Endothelial cell of umbilical vein (primary cell): ENCODE measurements around the gene DBP. TPM values are rescaled to one million over a fixed set of nuclear protein-coding genes. Genes with fewer than 3 reads are reported as not detected.
A peak's percentile ranks its signal among the peaks of the same experiment; 100 is the strongest.

Experiments
- BruUV-seq: library from RNA; stranded (reverse); fragments of 400-500 nt; replicated peaks from 2 replicates; lab custom pipeline; 2021; lab: Mats Ljungman, UMichigan
- CTCF ChIA-PET: fragments of 300-600, 350-600 bp; sonication (Branson Sonifier 250); formaldehyde crosslinking; loops from one replicate; lab custom pipeline; 2021; ENCODE audit warnings: antibody characterized with exemption, inconsistent platforms; lab: Charles Lee
- POLR2A ChIA-PET: fragments of 300-600, 350-600 bp; sonication (Branson Sonifier 250); formaldehyde crosslinking; loops from one replicate; lab custom pipeline; 2021; ENCODE audit warnings: antibody characterized with exemption, inconsistent platforms; lab: Charles Lee
- DNase-seq: peaks from one replicate; pipeline ENCODE4 v3.0.0-alpha.2; 2011; ENCODE audit warnings: low read depth, low spot score
- FAIRE-seq: peaks from 2 replicates; lab custom pipeline; 2011; peaks lifted over from hg19 to GRCh38; lab: Jason Lieb, UNC
- H2AFZ ChIP-seq: 2 replicates; pipeline ENCODE4 v1.6.0; 2012; ENCODE audit warnings: low read depth, low read length, control low read depth, inconsistent platforms
- H3K27ac ChIP-seq: 2 replicates; pipeline ENCODE4 v1.5.1; 2011; ENCODE audit warnings: low read depth, mild to moderate bottlenecking, control low read depth, low read length, moderate library complexity; ENCODE audit not compliant: insufficient read depth
- H3K27me3 ChIP-seq, 2 experiments: 2 replicates each; pipeline versions ENCODE4 v1.6.0 to v1.6.1; 2011; ENCODE audit warnings: low read length in 2 of 2, mixed read lengths in 1 of 2; ENCODE audit not compliant: control insufficient read depth in 2 of 2, insufficient read depth in 2 of 2
- H3K36me3 ChIP-seq, 2 experiments: 2 replicates in 1 of 2; 3 replicates in 1 of 2; pipeline ENCODE4 v1.5.1; 2011; ENCODE audit warnings: low read length in 2 of 2, mild to moderate bottlenecking in 1 of 2, moderate library complexity in 1 of 2; ENCODE audit not compliant: control insufficient read depth in 2 of 2, insufficient read depth in 2 of 2; ENCODE audit errors: extremely low read depth in 1 of 2
- H3K4me1 ChIP-seq: 3 replicates; pipeline ENCODE4 v1.5.1; 2011; ENCODE audit warnings: mild to moderate bottlenecking, low read length; ENCODE audit not compliant: control insufficient read depth, insufficient read depth; ENCODE audit errors: extremely low read depth
- H3K4me2 ChIP-seq: 2 replicates; pipeline ENCODE4 v1.6.1; 2011; ENCODE audit warnings: low read length, control low read depth, mixed read lengths; ENCODE audit not compliant: insufficient read depth
- H3K4me3 ChIP-seq, 3 experiments: fragments of 200-600 bp in 1 of 3; sonication (generic), shearing (Covaris generic) in 1 of 3; replicated peaks in 1 of 3; 2 replicates each; pipeline ENCODE4 v1.5.1; 2011 to 2016; ENCODE audit warnings: control low read depth in 3 of 3, low read length in 3 of 3, mild to moderate bottlenecking in 2 of 3, inconsistent platforms in 1 of 3, low read depth in 1 of 3, moderate library complexity in 1 of 3; ENCODE audit not compliant: insufficient read depth in 1 of 3
- H3K79me2 ChIP-seq: 2 replicates; pipeline ENCODE4 v1.6.0; 2012; ENCODE audit warnings: low read length, inconsistent platforms; ENCODE audit not compliant: control insufficient read depth, insufficient read depth
- H3K9ac ChIP-seq: replicated peaks from 2 replicates; pipeline ENCODE3; 2011; ENCODE audit warnings: low read length, control low read depth; ENCODE audit not compliant: insufficient read depth; ENCODE audit errors: extremely low read depth
- H3K9me1 ChIP-seq: replicated peaks from 3 replicates; pipeline ENCODE4 v1.6.0; 2011; ENCODE audit warnings: mild to moderate bottlenecking, low read length; ENCODE audit not compliant: control insufficient read depth, insufficient read depth; ENCODE audit errors: extremely low read depth
- H3K9me3 ChIP-seq: replicated peaks from 2 replicates; pipeline ENCODE4 v1.5.1; 2012; ENCODE audit warnings: low read length, inconsistent platforms; ENCODE audit not compliant: control insufficient read depth, insufficient read depth
- H4K20me1 ChIP-seq: replicated peaks from 2 replicates; pipeline ENCODE3; 2011; ENCODE audit warnings: mild to moderate bottlenecking, low read length; ENCODE audit not compliant: control insufficient read depth, insufficient read depth; ENCODE audit errors: extremely low read depth
- CTCF ChIP-seq, 2 donors: IDR thresholded peaks; 1 replicate in 1 of 2; 2 replicates in 1 of 2; pipeline ENCODE4 v1.5.1; 2011; ENCODE audit warnings: low read length in 2 of 2, mild to moderate bottlenecking in 2 of 2, moderate library complexity in 2 of 2, control low read depth in 1 of 2, inconsistent platforms in 1 of 2, low read depth in 1 of 2; ENCODE audit not compliant: insufficient read depth in 1 of 2; ENCODE audit errors: extremely low read depth in 1 of 2
- EZH2 ChIP-seq: IDR thresholded peaks from 2 replicates; pipeline ENCODE4 v1.6.1; 2012; ENCODE audit warnings: borderline replicate concordance, low read depth, mild to moderate bottlenecking, moderate library complexity, low read length, inconsistent platforms; ENCODE audit not compliant: severe bottlenecking
- FOS ChIP-seq: IDR thresholded peaks from 2 replicates; pipeline ENCODE4 v1.6.1; 2011; ENCODE audit warnings: mild to moderate bottlenecking, low read length, moderate library complexity, borderline replicate concordance; ENCODE audit not compliant: insufficient read depth
- GATA2 ChIP-seq: IDR thresholded peaks from 2 replicates; pipeline ENCODE4 v1.7.0; 2011; ENCODE audit warnings: low read depth, mild to moderate bottlenecking, moderate library complexity, mixed read lengths, low read length; ENCODE audit not compliant: insufficient read length, insufficient read depth
- JUN ChIP-seq: IDR thresholded peaks from 2 replicates; pipeline ENCODE4 v1.6.1; 2011; ENCODE audit warnings: borderline replicate concordance, low read depth; ENCODE audit not compliant: insufficient read length, insufficient read depth
- MYC ChIP-seq: IDR thresholded peaks from one replicate; pipeline ENCODE4 v1.6.1; 2011; ENCODE audit warnings: mild to moderate bottlenecking, low read depth, low read length
- POLR2A ChIP-seq: IDR thresholded peaks from 2 replicates; pipeline ENCODE4 v1.6.1; 2012; ENCODE audit warnings: low read depth, mild to moderate bottlenecking, control low read depth, low read length
- POLR2AphosphoS5 ChIP-seq: IDR thresholded peaks from 2 replicates; pipeline ENCODE4 v1.6.1; 2012; ENCODE audit warnings: low read depth, mild to moderate bottlenecking, control low read depth, low read length, moderate library complexity; ENCODE audit not compliant: insufficient read depth
- dilution Hi-C: fragments of 300-500 bp; cut with MboI; formaldehyde crosslinking; loops from one replicate; pipeline ENCODE4 v1.15.0; 2019; ENCODE audit warnings: low sequenced_read_pairs; ENCODE audit not compliant: extremely low pct_ligation_motif_present
- intact Hi-C: fragments of 100-400 bp; cut with micrococcal nuclease; formaldehyde crosslinking; loops from one replicate; pipeline ENCODE4 v1.10.0; 2022
- polyA plus RNA-seq, 4 experiments: library from polyadenylated mRNA; depleted of rRNA in 3 of 4; stranded (reverse) in 3 of 4; unstranded in 1 of 4; fragments of >200 nt; gene quantifications; 2 replicates each; pipeline versions ENCODE4 v1.2.1 to v1.2.3, GENCODE V29; 2011 to 2012; ENCODE audit warnings: missing spikeins in 1 of 4
- total RNA-seq: library from RNA; stranded (reverse); gene quantifications from 2 replicates; pipeline ENCODE4 v1.2.3, GENCODE V29; 2021
- TF ChIP-seq, protein P1 (sequence below): IDR thresholded peaks from 2 replicates; pipeline ENCODE4 v1.6.1; 2011; ENCODE audit not compliant: insufficient read depth, insufficient read length

The DBP gene
- total and polyA plus RNA-seq, 2 donors (not counting 3 experiments of a cell fraction or from before 2014, with no cell fraction given) = 1.5 to 1.8 TPM

- Histone ChIP-seq H3K4me2 (peak overlapping the region; percentile 26), H3K36me3 (no peaks in the 10 kb centered on the region), H3K4me1 (peaks cover 39% of the 10 kb centered on the region), H3K9ac (no peak overlapping the region), H3K27ac (no peak overlapping the region), H3K79me2 (no peaks in the 10 kb centered on the region), H3K4me3 (no peak overlapping the region), H3K27me3 (peaks cover 3 to 11% of the 10 kb centered on the region in 2 experiments), H4K20me1 (no peaks in the 10 kb centered on the region), H3K9me3 (no peaks in the 10 kb centered on the region), H3K9me1 (no peaks in the 10 kb centered on the region), H2AFZ (peak overlapping the region; percentile 36)
- dilution Hi-C loops = no loop called here
- no TSS peak for BruUV-seq
- FAIRE-seq = peak; percentile 98
- CTCF ChIA-PET = interaction anchor here (1.0 kb wide), 1 partner anchor 11 kb away, joined by 3 read pairs; the partner anchor contains the start of gene CA11
- DNase-seq = peak; percentile 92
- POLR2A ChIA-PET = interaction anchor here (0.9 kb wide), 1 partner anchor 16 kb away, joined by 4 read pairs; the partner anchor contains the start of genes RPL18 and SPHK2
- intact Hi-C loops = loop anchor here (5.0 to 10.0 kb wide), 2 partner anchors 338 to 360 kb away; partner anchors contain the start of genes GYS1 and RUVBL2
- no peak for TF ChIP-seq EZH2
- TF ChIP-seq POLR2AphosphoS5 = peak; percentile 27
- peak; percentile 26 for TF ChIP-seq POLR2A
- TF ChIP-seq, protein P1, sequence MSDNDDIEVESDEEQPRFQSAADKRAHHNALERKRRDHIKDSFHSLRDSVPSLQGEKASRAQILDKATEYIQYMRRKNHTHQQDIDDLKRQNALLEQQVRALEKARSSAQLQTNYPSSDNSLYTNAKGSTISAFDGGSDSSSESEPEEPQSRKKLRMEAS = peak; percentile 93
- TF ChIP-seq GATA2 = no peak
Observed at GRCh38 chr19:48634424-48635262, 2.5 kb downstream of the DBP start.

DNA sequence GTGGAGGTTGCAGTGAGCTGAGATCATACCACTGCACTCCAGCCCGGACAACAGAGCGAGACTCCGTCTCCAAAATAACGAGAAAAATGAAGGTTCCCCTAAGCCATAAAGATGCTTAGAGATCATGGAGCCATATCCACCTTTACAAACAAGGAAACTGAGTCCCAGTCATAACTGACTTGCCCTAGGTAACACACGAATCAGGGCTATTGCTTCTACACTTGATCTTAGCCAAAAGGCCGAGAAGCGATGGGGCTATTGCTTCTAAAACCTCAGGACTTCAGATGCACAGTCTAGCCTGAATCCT is 3.2 kb downstream of the DBP start:
- no peaks in the 10 kb centered on the region for H3K9me3 ChIP-seq
- no peaks in the 10 kb centered on the region for H3K36me3 ChIP-seq
- no peaks in the 10 kb centered on the region for H3K9me1 ChIP-seq
- no peak for FAIRE-seq
- BruUV-seq = no TSS peak
- no peaks in the 10 kb centered on the region for H3K79me2 ChIP-seq
- DNase-seq = no peak
- no peak overlapping the region for H3K27ac ChIP-seq
- H3K4me1 ChIP-seq = peaks cover 39% of the 10 kb centered on the region
- no peak overlapping the region for H3K4me3 ChIP-seq
- intact Hi-C loops (loop anchor here (10.0 kb wide), 1 partner anchor 361 kb away; the partner anchor contains the start of genes GYS1 and RUVBL2), dilution Hi-C loops (no loop called here)
- H3K4me2 ChIP-seq = peak overlapping the region; percentile 26
- no peak for TF ChIP-seq CTCF (IDR thresholded peaks at IDR 0.05; ENCODE audit: extremely low read depth in 1 of 2, insufficient read depth in 1 of 2, low read depth in 1 of 2, low read length in 2 of 2)
- no peak for TF ChIP-seq MYC
- no peak for TF ChIP-seq POLR2A
- TF ChIP-seq POLR2AphosphoS5 = no peak
- TF ChIP-seq FOS = no peak
- TF ChIP-seq JUN = no peak
- no peak for TF ChIP-seq GATA2
- TF ChIP-seq, protein P1 = no peak
- TF ChIP-seq EZH2 = no peak
- H3K9ac ChIP-seq = no peak overlapping the region
- peak overlapping the region; percentile 36 for H2AFZ ChIP-seq
- POLR2A ChIA-PET = interaction anchor here (0.9 kb wide), 1 partner anchor 15 kb away, joined by 4 read pairs; the partner anchor contains the start of genes RPL18 and SPHK2
- peaks cover 3 to 11% of the 10 kb centered on the region in 2 experiments for H3K27me3 ChIP-seq
- no peaks in the 10 kb centered on the region for H4K20me1 ChIP-seq
- CTCF ChIA-PET = interaction anchor here (1.0 kb wide), 1 partner anchor 12 kb away, joined by 3 read pairs; the partner anchor contains the start of gene CA11
